CD4-positive, alpha-beta T cell treated with Interleukin-6 at 100 ng/mL for 8 hours (primary cell): Measurements from ENCODE around the gene NLRP13.
"Not testable (repeated sequence)": the region's sequence is repeated elsewhere in the genome, so short reads cannot be mapped to it uniquely, and the experiment has no call there.

Experiments
- DNase-seq: peaks from one replicate; pipeline ENCODE4 v3.0.0-alpha.2; 2020; ENCODE audit warnings: mixed read lengths, low spot score

Gene NLRP13, protein sequence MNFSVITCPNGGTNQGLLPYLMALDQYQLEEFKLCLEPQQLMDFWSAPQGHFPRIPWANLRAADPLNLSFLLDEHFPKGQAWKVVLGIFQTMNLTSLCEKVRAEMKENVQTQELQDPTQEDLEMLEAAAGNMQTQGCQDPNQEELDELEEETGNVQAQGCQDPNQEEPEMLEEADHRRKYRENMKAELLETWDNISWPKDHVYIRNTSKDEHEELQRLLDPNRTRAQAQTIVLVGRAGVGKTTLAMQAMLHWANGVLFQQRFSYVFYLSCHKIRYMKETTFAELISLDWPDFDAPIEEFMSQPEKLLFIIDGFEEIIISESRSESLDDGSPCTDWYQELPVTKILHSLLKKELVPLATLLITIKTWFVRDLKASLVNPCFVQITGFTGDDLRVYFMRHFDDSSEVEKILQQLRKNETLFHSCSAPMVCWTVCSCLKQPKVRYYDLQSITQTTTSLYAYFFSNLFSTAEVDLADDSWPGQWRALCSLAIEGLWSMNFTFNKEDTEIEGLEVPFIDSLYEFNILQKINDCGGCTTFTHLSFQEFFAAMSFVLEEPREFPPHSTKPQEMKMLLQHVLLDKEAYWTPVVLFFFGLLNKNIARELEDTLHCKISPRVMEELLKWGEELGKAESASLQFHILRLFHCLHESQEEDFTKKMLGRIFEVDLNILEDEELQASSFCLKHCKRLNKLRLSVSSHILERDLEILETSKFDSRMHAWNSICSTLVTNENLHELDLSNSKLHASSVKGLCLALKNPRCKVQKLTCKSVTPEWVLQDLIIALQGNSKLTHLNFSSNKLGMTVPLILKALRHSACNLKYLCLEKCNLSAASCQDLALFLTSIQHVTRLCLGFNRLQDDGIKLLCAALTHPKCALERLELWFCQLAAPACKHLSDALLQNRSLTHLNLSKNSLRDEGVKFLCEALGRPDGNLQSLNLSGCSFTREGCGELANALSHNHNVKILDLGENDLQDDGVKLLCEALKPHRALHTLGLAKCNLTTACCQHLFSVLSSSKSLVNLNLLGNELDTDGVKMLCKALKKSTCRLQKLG

DNA sequence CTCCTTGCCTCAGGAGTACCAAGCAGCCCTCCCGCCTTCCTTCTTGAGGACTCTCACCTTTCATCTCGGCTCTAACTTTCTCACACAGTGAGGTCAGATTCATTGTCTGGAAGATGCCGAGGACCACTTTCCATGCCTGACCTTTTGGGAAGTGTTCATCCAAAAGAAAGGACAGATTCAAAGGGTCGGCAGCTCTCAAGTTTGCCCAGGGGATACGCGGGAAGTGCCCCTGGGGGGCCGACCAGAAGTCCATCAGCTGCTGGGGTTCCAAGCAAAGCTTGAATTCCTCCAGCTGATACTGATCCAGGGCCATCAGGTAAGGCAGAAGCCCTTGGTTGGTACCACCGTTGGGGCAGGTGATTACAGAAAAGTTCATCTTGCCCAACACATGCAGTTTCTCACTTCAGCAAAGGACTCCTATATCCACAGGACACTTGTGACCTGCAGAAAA is at the start of gene NLRP13:
Gene NLRP13, minus strand, starts transcription at position 401 of the 451 bp plus-strand sequence. Its CDS starts 25 bp downstream, at position 376.
- DNase-seq, result no peak

GRCh38 chr19:55980415-55980814 is 48.3 kb upstream of the NLRP13 start:
- DNase-seq, result no peak

DNA sequence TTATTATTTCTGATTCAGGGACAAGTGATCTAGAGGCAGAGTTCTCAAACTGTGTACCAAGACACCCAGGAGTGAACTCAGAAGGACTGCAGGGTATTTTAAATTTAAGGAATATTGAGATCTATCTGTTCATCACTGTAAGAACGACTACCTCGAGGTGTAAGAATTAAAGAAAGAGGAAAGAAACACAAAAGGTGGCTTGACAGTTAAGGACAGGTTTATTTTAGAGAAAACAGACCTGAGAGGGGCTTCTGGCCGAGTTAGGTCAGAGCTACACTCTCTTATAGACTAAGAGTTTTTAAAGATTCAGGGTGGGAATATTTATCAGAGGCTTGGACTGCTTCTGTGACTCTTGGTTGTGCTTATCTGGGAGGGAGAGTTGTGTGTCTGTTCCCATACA is 41.8 kb upstream of the NLRP13 start:
- DNase-seq, result no peak

- no peak for DNase-seq
Observed at GRCh38 chr19:55962186-55962585, 30.1 kb upstream of the NLRP13 start.

- no peak for DNase-seq
Observed at GRCh38 chr19:55959996-55960675, 28.0 kb upstream of the NLRP13 start.

- DNase-seq, result no peak
Observed at GRCh38 chr19:55958356-55958755, 26.2 kb upstream of the NLRP13 start.

- DNase-seq, result no peak
Observed at GRCh38 chr19:55956431-55956830, 24.3 kb upstream of the NLRP13 start.

DNA sequence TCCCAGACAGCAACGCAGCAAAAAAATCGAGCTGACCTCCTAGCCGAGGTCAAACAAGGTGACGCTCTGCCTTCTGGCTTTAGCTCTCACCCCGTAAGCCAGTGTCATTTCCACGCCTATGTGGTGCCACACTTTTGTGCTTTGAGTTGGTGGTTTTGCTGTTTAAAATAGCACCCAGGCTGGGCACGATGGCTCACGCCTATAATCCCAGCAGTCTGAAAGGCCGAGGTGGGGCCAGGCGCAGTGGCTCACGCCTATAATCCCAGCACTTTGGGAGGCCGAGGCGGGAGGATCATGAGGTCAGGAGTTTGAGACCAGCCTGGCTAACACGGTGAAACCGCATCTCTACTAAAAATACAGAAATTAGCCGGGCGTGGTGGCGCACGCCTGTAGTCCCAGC is 18.4 kb upstream of the NLRP13 start:
- DNase-seq, result not testable (repeated sequence)

DNA sequence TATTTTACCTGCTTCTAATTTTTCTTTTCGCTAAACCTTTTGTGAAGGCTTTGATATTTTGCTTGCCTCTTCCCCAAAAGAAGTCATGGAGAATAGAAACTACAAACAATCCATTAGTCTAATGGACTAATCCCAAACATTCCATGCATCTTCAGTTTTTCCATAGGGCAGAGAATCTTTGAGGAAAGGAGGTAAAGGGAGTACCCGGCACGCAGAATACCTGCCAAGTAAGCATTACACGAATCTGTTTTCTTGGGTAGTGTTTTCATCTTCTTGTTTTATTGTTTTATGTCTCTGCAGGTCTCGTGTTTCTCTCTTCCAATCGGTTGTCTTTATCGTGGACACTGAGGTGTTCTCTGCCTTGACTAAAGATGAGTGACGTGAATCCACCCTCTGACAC is 15.4 kb upstream of the NLRP13 start, which contains the start of gene NLRP8:
Gene NLRP8, plus strand, starts transcription at position 301 of the 400 bp plus-strand sequence.
- DNase-seq, result no peak

DNA sequence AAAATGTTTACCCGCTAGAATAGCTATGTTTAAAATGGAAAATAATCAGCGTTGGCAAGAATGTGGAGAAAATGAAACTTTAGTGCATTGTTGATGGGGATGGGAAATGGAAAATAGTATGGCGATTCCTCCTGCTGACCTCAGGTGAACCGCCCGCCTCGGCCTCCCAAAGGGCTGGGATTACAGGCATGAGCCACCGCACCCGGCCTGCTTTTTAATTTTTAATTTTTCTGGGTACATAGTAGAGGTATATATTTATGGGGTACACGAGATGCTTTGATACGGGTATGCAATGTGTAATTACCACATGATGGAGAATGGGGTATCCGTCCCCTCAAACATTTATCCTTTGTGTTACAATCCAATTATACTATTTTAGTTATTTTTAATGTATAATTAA is 8.2 kb upstream of the NLRP13 start:
- no peak for DNase-seq

- no peak for DNase-seq
Observed at GRCh38 chr19:55939206-55939605, 7.1 kb upstream of the NLRP13 start.

GRCh38 chr19:55935206-55935605 is 3.1 kb upstream of the NLRP13 start:
- DNase-seq, result no peak

DNA sequence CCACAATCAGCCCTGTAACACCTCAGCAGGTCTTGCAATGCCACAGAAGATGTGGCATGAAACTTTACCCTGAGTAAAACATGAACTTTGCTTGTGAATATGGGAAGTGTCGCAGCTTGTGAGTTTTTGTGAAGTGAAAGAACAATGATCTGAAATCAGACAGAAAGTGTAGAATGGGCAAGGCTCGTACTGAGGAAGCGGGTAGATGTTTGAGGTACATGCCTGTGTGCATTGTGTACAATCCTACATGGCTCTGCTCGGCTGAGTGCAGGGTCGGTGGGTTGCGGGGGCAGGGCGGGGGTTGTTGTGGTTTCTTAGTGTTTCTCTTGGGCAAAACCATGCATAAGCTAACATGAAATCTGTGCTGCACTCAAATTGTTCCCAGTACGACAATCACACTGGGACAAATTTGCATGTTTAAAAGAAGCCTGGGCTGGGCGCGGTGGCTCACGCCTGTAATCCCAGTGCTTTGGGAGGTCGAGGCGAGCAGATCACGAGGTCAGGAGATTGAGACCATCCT is 1.1 kb downstream of the NLRP13 start:
- DNase-seq, result no peak

GRCh38 chr19:55929258-55929657 is 2.9 kb downstream of the NLRP13 start:
- DNase-seq, result not testable (repeated sequence)

- no peak for DNase-seq
Observed at GRCh38 chr19:55927991-55928390, 4.1 kb downstream of the NLRP13 start.

- DNase-seq, result no peak
Observed at GRCh38 chr19:55923556-55923955, 8.6 kb downstream of the NLRP13 start.

- DNase-seq, result no peak
Observed at GRCh38 chr19:55913643-55914268, 18.4 kb downstream of the NLRP13 start.

- no peak for DNase-seq
Observed at GRCh38 chr19:55912916-55913315, 19.2 kb downstream of the NLRP13 start.

DNA sequence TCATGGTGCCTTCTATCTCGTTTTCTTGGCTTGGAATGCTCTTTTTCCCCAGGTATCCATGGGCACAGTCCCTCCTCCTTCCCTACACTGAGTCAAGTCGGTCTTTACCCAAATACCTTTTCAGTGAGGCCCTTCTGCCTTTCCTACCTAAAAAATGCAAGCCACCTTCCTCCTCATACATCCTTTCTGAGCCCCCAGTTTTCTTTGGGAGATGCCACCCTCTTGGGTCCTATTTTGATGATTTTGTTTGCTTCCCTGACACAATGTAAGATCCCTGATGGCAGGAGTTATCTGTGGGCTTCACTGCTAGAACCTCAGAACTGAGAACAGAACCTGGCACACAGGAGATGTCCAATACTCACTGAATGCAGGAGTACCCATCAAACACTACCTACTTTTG is 22.3 kb downstream of the NLRP13 start:
- no peak for DNase-seq

- DNase-seq, result no peak
Observed at GRCh38 chr19:55907746-55908145, 24.4 kb downstream of the NLRP13 start.

- DNase-seq, result no peak
Observed at GRCh38 chr19:55907286-55907685, 24.9 kb downstream of the NLRP13 start.
